ENCODE measurements around the gene FAM110C.

Gene FAM110C

DNA sequence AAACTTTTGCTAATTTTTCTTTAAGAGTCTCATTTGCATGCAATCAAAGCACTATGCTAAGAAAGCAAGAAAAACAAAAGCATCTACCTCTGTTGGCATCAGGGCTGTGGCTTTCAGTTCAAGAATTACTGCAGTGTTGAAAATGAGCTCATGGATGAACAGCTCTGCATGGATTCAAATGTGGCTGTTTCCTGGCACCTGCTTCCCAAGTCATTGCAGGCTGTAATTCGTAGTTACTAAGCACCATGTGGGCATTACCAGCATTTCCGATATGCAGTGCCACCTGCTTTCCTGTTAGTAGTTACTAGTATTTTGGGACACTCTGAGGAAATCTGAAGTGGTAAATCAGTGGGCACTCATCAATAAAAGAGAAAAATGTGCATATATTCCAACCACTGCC, 37.8 kb upstream of the FAM110C start:
- TF ChIP-seq REST (IDR thresholded peaks at IDR 0.05; ENCODE audit: insufficient read depth in 1 of 2, low read depth in 2 of 2, low read length in 2 of 2) (no peak), FOXP2 (optimal IDR thresholded peaks at IDR 0.05; ENCODE audit: borderline replicate concordance, extremely low read depth, extremely low read length, insufficient read depth) (no peak), POLR2AphosphoS5 (IDR thresholded peaks at IDR 0.05; ENCODE audit: low read depth, low read length) (no peak), TAF1 (IDR thresholded peaks at IDR 0.05; ENCODE audit: borderline replicate concordance, insufficient read depth, low read length) (no peak), SIN3A (IDR thresholded peaks at IDR 0.05; ENCODE audit: borderline replicate concordance, insufficient read depth, low read length) (no peak)

- TF ChIP-seq FOXP2 (optimal IDR thresholded peaks at IDR 0.05; ENCODE audit: borderline replicate concordance, extremely low read depth, extremely low read length, insufficient read depth), result no peak
- no peak for TF ChIP-seq TAF1 (IDR thresholded peaks at IDR 0.05; ENCODE audit: borderline replicate concordance, insufficient read depth, low read length)
- no peak for TF ChIP-seq SIN3A (IDR thresholded peaks at IDR 0.05; ENCODE audit: borderline replicate concordance, insufficient read depth, low read length)
- TF ChIP-seq REST (IDR thresholded peaks at IDR 0.05; ENCODE audit: insufficient read depth in 1 of 2, low read depth in 2 of 2, low read length in 2 of 2), result no peak
- no peak for TF ChIP-seq POLR2AphosphoS5 (IDR thresholded peaks at IDR 0.05; ENCODE audit: low read depth, low read length)
Observed at GRCh38 chr2:80971-81736, 34.8 kb upstream of the FAM110C start.

- TF ChIP-seq FOXP2 (optimal IDR thresholded peaks at IDR 0.05; ENCODE audit: borderline replicate concordance, extremely low read depth, extremely low read length, insufficient read depth) (no peak), TAF1 (IDR thresholded peaks at IDR 0.05; ENCODE audit: borderline replicate concordance, insufficient read depth, low read length) (no peak), SIN3A (IDR thresholded peaks at IDR 0.05; ENCODE audit: borderline replicate concordance, insufficient read depth, low read length) (no peak), POLR2AphosphoS5 (IDR thresholded peaks at IDR 0.05; ENCODE audit: low read depth, low read length) (no peak), REST (IDR thresholded peaks at IDR 0.05; ENCODE audit: insufficient read depth in 1 of 2, low read depth in 2 of 2, low read length in 2 of 2) (no peak)
Observed at GRCh38 chr2:80378-80777, 34.1 kb upstream of the FAM110C start.

DNA sequence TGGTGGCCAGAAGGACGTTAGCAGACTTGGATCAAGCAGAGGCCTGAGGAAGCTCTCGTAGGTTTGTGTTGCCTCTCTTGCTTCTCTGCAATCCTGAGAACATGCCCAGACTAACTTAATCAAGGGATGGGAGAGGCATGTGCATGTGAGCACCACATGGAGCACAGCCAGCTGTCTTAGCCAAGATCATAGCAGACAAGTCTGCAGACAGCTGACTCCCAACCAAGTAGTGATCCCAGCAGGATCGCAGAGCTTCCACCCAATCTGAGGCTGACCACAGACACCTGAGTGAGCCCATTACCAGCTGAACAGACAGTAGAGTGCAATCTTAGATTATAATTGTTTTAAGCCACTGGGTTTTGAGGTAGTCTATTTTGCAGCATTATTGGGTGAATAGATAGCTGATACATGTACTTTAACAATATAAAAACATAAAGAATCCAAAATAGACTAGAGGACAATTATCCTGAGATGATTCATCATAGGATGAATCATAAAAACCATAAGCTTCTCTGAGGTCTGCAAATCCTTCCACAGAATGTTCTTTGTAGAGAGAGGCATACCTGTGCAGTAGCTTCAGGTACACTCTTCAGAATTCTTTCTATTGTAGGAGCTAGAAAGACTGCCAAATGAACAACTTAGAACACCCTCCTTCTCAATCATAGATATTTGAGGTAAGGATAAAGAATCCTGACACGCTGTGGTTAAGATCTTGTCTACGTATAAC, 25.2 kb upstream of the FAM110C start:
- TF ChIP-seq POLR2AphosphoS5 (IDR thresholded peaks at IDR 0.05; ENCODE audit: low read depth, low read length) (no peak), SIN3A (IDR thresholded peaks at IDR 0.05; ENCODE audit: borderline replicate concordance, insufficient read depth, low read length) (no peak), REST (IDR thresholded peaks at IDR 0.05; ENCODE audit: insufficient read depth in 1 of 2, low read depth in 2 of 2, low read length in 2 of 2) (no peak), TAF1 (IDR thresholded peaks at IDR 0.05; ENCODE audit: borderline replicate concordance, insufficient read depth, low read length) (no peak)

Measured in PFSK-1 (cell line).